ENCODE data around the gene EML6. TPM values are rescaled to one million over a fixed set of nuclear protein-coding genes. Genes with fewer than 3 reads are reported as not detected.

Gene EML6
- total RNA-seq, 1 experiment from 2014 or later: 15.7 TPM

GRCh38 chr2:54675738-54676137 is 47.7 kb upstream of the EML6 start:
- Histone ChIP-seq H3K9me2 (replicated peaks; ENCODE audit: low read length) (no peaks in the 10 kb centered on the region), H3K79me2 (ENCODE audit: low read length) (no peaks in the 10 kb centered on the region), H3K27me3 (ENCODE audit: low read length) (no peaks in the 10 kb centered on the region), H4K20me1 (ENCODE audit: low read length) (no peaks in the 10 kb centered on the region), H2AFZ (ENCODE audit: low read length) (no peak overlapping the region), H3K4me2 (ENCODE audit: low read length) (no peak overlapping the region), H3K4me3 (ENCODE audit: low read length) (no peak overlapping the region), H3K9me3 (ENCODE audit: low read length) (no peaks in the 10 kb centered on the region), H3K4me1 (ENCODE audit: insufficient read depth, low read length) (peaks cover 19% of the 10 kb centered on the region), H3K9ac (ENCODE audit: low read length) (no peak overlapping the region), H3K36me3 (ENCODE audit: low read depth, low read length) (peaks cover 3% of the 10 kb centered on the region; the same call in 1 of the 2 replicates), H3F3A (ENCODE audit: low read length, unreplicated experiment) (no peaks in the 10 kb centered on the region), H3K27ac (ENCODE audit: low read length) (no peak overlapping the region)
- intact Hi-C loops (cut with micrococcal nuclease): no loop called here
- no peak for ATAC-seq
- BruUV-seq (replicated peaks): no TSS peak
- ChIA-PET CTCF (no interaction called here), POLR2A (ENCODE audit: unreplicated experiment) (no interaction called here)
- TF ChIP-seq CTCF (conservative IDR thresholded peaks at IDR 0.05; ENCODE audit: low read depth, low read length) (no peak), EZH2 (IDR thresholded peaks at IDR 0.05; ENCODE audit: low read length, unreplicated experiment) (no peak), EZH2phosphoT487 (IDR thresholded peaks at IDR 0.05; ENCODE audit: borderline replicate concordance, low read length) (no peak)
- no peak for DNase-seq

- ATAC-seq: no peak
- BruUV-seq (replicated peaks): no TSS peak
- CTCF ChIA-PET: interaction anchor here (0.5 kb wide), 1 partner anchor 200 kb away, joined by 3 read pairs; no protein-coding TSS in a partner anchor
- H2AFZ ChIP-seq (ENCODE audit: low read length): no peak overlapping the region
- no peaks in the 10 kb centered on the region for H3K79me2 ChIP-seq (ENCODE audit: low read length)
- no peak for DNase-seq
- no peak overlapping the region for H3K9ac ChIP-seq (ENCODE audit: low read length)
- H3K4me2 ChIP-seq (ENCODE audit: low read length): no peak overlapping the region
- TF ChIP-seq CTCF (conservative IDR thresholded peaks at IDR 0.05; ENCODE audit: low read depth, low read length): no peak
- TF ChIP-seq EZH2phosphoT487 (IDR thresholded peaks at IDR 0.05; ENCODE audit: borderline replicate concordance, low read length): no peak
- no peak for TF ChIP-seq EZH2 (IDR thresholded peaks at IDR 0.05; ENCODE audit: low read length, unreplicated experiment)
- H3K27ac ChIP-seq (ENCODE audit: low read length): no peak overlapping the region
- H4K20me1 ChIP-seq (ENCODE audit: low read length): no peaks in the 10 kb centered on the region
- peaks cover under 1% of the 10 kb centered on the region; the same call in 1 of the 2 replicates for H3K36me3 ChIP-seq (ENCODE audit: low read depth, low read length)
- H3K9me3 ChIP-seq (ENCODE audit: low read length): no peaks in the 10 kb centered on the region
- H3K4me1 ChIP-seq (ENCODE audit: insufficient read depth, low read length): peaks cover 20% of the 10 kb centered on the region
- POLR2A ChIA-PET (ENCODE audit: unreplicated experiment): no interaction called here
- no peaks in the 10 kb centered on the region for H3K27me3 ChIP-seq (ENCODE audit: low read length)
- no peaks in the 10 kb centered on the region for H3F3A ChIP-seq (ENCODE audit: low read length, unreplicated experiment)
- intact Hi-C loops (cut with micrococcal nuclease): no loop called here
- H3K4me3 ChIP-seq (ENCODE audit: low read length): no peak overlapping the region
- H3K9me2 ChIP-seq (replicated peaks; ENCODE audit: low read length): no peaks in the 10 kb centered on the region
Measured at GRCh38 chr2:54676656-54677055, 46.8 kb upstream of the EML6 start.

GRCh38 chr2:54677476-54678265 is 45.8 kb upstream of the EML6 start:
- Histone ChIP-seq H3F3A (ENCODE audit: low read length, unreplicated experiment) (no peaks in the 10 kb centered on the region), H3K9me2 (replicated peaks; ENCODE audit: low read length) (no peaks in the 10 kb centered on the region), H3K9ac (ENCODE audit: low read length) (no peak overlapping the region), H3K27ac (ENCODE audit: low read length) (no peak overlapping the region), H4K20me1 (ENCODE audit: low read length) (no peaks in the 10 kb centered on the region), H3K4me2 (ENCODE audit: low read length) (no peak overlapping the region), H3K79me2 (ENCODE audit: low read length) (no peaks in the 10 kb centered on the region), H3K4me1 (ENCODE audit: insufficient read depth, low read length) (peaks cover 16% of the 10 kb centered on the region), H3K36me3 (ENCODE audit: low read depth, low read length) (no peaks in the 10 kb centered on the region), H3K27me3 (ENCODE audit: low read length) (no peaks in the 10 kb centered on the region), H3K4me3 (ENCODE audit: low read length) (no peak overlapping the region), H2AFZ (ENCODE audit: low read length) (no peak overlapping the region), H3K9me3 (ENCODE audit: low read length) (no peaks in the 10 kb centered on the region)
- no TSS peak for BruUV-seq (replicated peaks)
- ChIA-PET POLR2A (ENCODE audit: unreplicated experiment) (interaction anchor here (0.7 kb wide), 1 partner anchor 755 kb away, joined by 6 read pairs; no protein-coding TSS in a partner anchor), CTCF (interaction anchor here (0.5 kb wide), 1 partner anchor 28 kb away, joined by 3 read pairs; no protein-coding TSS in a partner anchor)
- intact Hi-C loops (cut with micrococcal nuclease): no loop called here
- TF ChIP-seq EZH2 (IDR thresholded peaks at IDR 0.05; ENCODE audit: low read length, unreplicated experiment) (no peak), EZH2phosphoT487 (IDR thresholded peaks at IDR 0.05; ENCODE audit: borderline replicate concordance, low read length) (no peak), CTCF (conservative IDR thresholded peaks at IDR 0.05; ENCODE audit: low read depth, low read length) (no peak)
- DNase-seq (no peak), ATAC-seq (no peak)
